Measurements from ENCODE around the gene TBL1XR1. TPM values are rescaled to one million over a fixed set of nuclear protein-coding genes. Genes with fewer than 3 reads are reported as not detected.

Gene TBL1XR1
- total RNA-seq, 4 donors from 2014 or later, result 103 to 131 (median 112) TPM

GRCh38 chr3:177186306-177186705 is 11.0 kb downstream of the TBL1XR1 start:
- TF ChIP-seq CTCF (IDR thresholded peaks at IDR 0.05; ENCODE audit: low read depth), result no peak

DNA sequence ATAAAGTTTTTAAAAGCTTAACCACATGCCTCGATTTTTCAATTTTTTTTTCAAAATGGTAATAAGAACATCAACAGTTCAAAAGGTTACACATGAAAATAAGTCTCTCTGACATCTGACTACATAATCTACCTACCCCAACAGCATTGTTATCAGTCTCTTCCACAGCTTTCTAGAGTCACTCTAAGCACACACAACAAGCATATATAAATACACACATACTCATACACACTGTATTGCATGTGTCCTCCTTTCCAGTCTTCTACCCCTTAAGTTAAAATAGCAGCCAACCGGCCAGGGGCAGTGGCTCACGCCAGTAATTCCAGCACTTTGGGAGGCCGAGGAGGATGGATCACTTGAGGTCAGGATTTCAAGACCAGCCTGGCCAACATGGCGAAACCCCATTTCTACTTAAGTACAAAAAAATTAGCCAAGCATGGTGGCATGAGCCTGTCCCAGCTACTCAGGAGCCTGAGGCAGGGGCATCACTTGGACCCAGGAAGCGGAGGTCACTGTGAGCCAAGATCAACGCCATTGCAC is 12.2 kb downstream of the TBL1XR1 start:
- no peak for TF ChIP-seq CTCF (IDR thresholded peaks at IDR 0.05; ENCODE audit: low read depth)

- no peak for TF ChIP-seq CTCF (IDR thresholded peaks at IDR 0.05; ENCODE audit: low read depth)
Observed at GRCh38 chr3:177182352-177182751, 14.9 kb downstream of the TBL1XR1 start.

DNA sequence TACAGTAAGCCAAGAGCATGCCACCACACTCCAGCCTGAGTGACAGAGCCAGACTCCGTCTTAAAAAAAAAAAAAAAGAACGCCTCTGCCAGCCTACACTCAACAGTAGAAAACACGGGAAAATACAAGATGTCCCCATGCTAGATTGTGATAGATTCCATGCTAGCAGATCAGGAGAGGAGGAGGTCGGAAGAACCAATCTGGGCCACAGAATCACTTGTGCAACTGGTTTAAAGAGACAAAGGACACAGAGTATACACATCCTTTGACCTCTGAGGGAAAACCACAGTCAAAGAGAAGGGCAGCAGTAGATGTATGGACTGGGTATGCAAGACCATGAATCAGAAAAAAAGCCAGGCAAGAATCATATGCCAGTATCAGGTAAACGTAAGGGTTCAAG is 15.9 kb downstream of the TBL1XR1 start:
- no peak for TF ChIP-seq CTCF (IDR thresholded peaks at IDR 0.05; ENCODE audit: low read depth)

DNA sequence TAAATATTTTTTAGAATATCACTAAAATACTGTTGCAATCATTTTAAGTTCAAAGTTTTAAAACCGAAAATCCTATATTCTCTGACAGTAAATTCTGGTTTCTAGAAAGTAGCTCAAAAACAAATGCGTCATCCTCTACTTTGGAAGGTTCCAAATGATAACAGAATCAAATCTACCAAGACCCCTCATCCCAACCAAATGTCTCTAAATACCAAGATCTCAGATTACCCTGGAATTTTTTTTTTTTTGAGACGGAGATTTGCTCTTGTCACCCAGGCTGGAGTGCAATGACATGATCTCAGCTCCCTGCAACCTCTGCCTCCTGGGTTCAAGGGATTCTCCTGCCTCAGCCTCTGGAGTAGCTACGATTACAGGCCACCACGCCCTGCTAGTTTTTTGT is 16.8 kb downstream of the TBL1XR1 start:
- TF ChIP-seq CTCF (IDR thresholded peaks at IDR 0.05; ENCODE audit: low read depth), result no peak

DNA sequence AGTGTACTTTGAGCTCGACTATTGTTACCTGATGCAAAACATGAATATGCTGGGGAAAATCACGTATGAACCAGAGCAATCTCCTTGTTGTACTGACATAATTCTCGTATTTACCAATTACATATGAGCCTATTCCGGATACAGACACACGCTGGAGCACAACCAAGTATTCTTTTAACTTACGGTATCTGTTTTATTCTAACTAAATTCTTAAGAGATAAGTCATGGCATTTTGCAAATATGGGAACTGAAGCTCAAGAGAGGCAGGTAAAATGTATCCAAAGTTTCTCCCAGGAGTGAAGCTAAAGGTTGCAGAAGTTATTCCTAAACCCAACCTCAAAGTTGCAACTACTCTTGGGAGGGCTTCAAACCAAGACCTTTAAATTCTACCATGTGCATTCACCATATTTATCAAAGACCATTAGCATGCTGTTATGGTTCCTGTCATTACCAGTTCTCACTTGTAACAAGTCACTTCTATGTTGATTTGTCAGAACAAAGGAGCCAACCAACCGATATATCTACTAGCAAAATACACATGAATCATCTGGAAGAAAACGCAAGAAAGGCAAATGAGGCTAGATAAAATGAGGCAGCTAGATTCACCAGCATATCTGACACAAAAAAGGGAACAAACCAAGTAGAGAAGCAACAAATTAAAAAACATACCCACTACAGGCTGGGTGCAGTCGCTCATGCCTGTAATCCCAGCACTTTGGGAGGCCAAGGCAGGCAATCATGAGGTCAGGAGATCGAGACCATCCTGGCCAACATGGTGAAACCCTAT is 17.8 kb downstream of the TBL1XR1 start:
- no peak for TF ChIP-seq CTCF (IDR thresholded peaks at IDR 0.05; ENCODE audit: low read depth)

GRCh38 chr3:177177749-177178221 is 19.5 kb downstream of the TBL1XR1 start:
- TF ChIP-seq CTCF (IDR thresholded peaks at IDR 0.05; ENCODE audit: low read depth), result no peak
